Transverse colon (tissue), 4 donors: ENCODE results near the gene CHMP4B. TPM values are rescaled to one million over a fixed set of nuclear protein-coding genes. Genes with fewer than 3 reads are reported as not detected.

Experiments
- DNase-seq: peaks from one replicate; pipeline ENCODE4 v3.0.0-alpha.2; 2019
- H3K27ac ChIP-seq, 4 donors: fragments of 200-600 bp; sonication (generic); 2 replicates each; pipeline ENCODE4 v1.5.1; 2016 to 2018; ENCODE audit warnings: inconsistent platforms in 4 of 4
- H3K27me3 ChIP-seq: fragments of 200-600 bp; sonication (generic); 2 replicates; pipeline ENCODE4 v1.5.1; 2017; ENCODE audit warnings: inconsistent platforms
- H3K36me3 ChIP-seq, 4 donors: fragments of 200-600 bp; sonication (generic); 2 replicates each; pipeline ENCODE4 v1.5.1; 2017 to 2019; ENCODE audit warnings: inconsistent platforms in 4 of 4
- H3K4me1 ChIP-seq, 4 donors: fragments of 200-600 bp; sonication (generic); 2 replicates each; pipeline ENCODE4 v1.5.1; 2017 to 2020; ENCODE audit warnings: inconsistent platforms in 4 of 4
- H3K4me3 ChIP-seq, 4 donors: fragments of 200-600 bp; sonication (generic); 1 replicate in 1 of 4; 2 replicates in 3 of 4; pipeline versions ENCODE4 v1.5.1 to v1.6.1; 2017 to 2019; ENCODE audit warnings: inconsistent platforms in 4 of 4
- H3K9me3 ChIP-seq, 2 donors: fragments of 200-600 bp; sonication (generic); 2 replicates each; pipeline ENCODE4 v1.5.1; 2017 to 2019; ENCODE audit warnings: inconsistent platforms in 2 of 2
- CTCF ChIP-seq, 5 experiments: fragments of 200-600 bp in 3 of 5; fragments of 450-650 bp in 2 of 5; sonication (generic) in 3 of 5; IDR thresholded peaks; 1 replicate in 2 of 5; 2 replicates in 3 of 5; pipeline ENCODE4 v1.5.1; 2016 to 2017; ENCODE audit warnings: antibody characterized with exemption in 5 of 5, inconsistent platforms in 3 of 5, mild to moderate bottlenecking in 2 of 5, moderate library complexity in 1 of 5
- EP300 ChIP-seq: sonication (generic); formaldehyde crosslinking; IDR thresholded peaks from one replicate; pipeline ENCODE4 v1.6.1; 2017; ENCODE audit warnings: antibody characterized with exemption, low read depth
- POLR2A ChIP-seq: fragments of 450-650 bp; IDR thresholded peaks from one replicate; pipeline ENCODE4 v1.6.1; 2016; ENCODE audit warnings: antibody characterized with exemption, mild to moderate bottlenecking, moderate library complexity
- POLR2AphosphoS5 ChIP-seq, 3 donors: sonication (generic); formaldehyde crosslinking; IDR thresholded peaks; one replicate each; pipeline ENCODE4 v1.6.1; 2016; ENCODE audit warnings: antibody characterized with exemption in 3 of 3
- WGBS, 2 donors: methylation state at CpG; one replicate each; pipeline ENCODE4 v1.1.5; 2018; ENCODE audit warnings: low coverage in 1 of 2; 5-methylcytosine and 5-hydroxymethylcytosine counted together
- in situ Hi-C, 4 donors: fragments of 200-750 bp; cut with MboI; loops; one replicate each; pipeline versions ENCODE4 v1.15.0 to v1.15.1; 2017; ENCODE audit warnings: low sequenced_read_pairs in 3 of 4, low pct_ligation_motif_present in 1 of 4, low pct_unique_long_range_greater_than_20kb in 1 of 4
- intact Hi-C: fragments of 100-400 bp; cut with DNase I; formaldehyde crosslinking; loops from one replicate; pipeline ENCODE4 v1.15.1; 2023; ENCODE audit warnings: low total_unique reads
- total RNA-seq, 4 donors: library from RNA; depleted of rRNA; stranded (reverse); fragments of >200 nt; gene quantifications; one replicate each; pipeline ENCODE4 v1.1.0, GENCODE V29; 2016

CHMP4B gene
- total RNA-seq, 4 donors from 2014 or later, result 182 to 263 (median 213) TPM

GRCh38 chr20:33848391-33848790 lies 37.2 kb downstream of the CHMP4B start:
- no peaks in the 10 kb centered on the region for H3K9me3 ChIP-seq
- peaks cover 14 to 34% (median 25%) of the 10 kb centered on the region in 4 donors for H3K4me1 ChIP-seq
- in situ Hi-C loops, result no loop called here
- TF ChIP-seq POLR2AphosphoS5 (IDR thresholded peaks at IDR 0.05) (no peak), CTCF (IDR thresholded peaks at IDR 0.05) (no peak), POLR2A (no peak), EP300 (no peak)
- WGBS, 2 donors, result 95 to 100% methylated on average over 2 to 19 of the region's 19 CpGs
- no peak overlapping the region for H3K27ac ChIP-seq
- intact Hi-C loops, result no loop called here
- no peaks in the 10 kb centered on the region for H3K27me3 ChIP-seq
- no peak for DNase-seq
- peaks cover 0 to 19% (median 6%) of the 10 kb centered on the region in 4 donors for H3K36me3 ChIP-seq
- no peak overlapping the region for H3K4me3 ChIP-seq

- TF ChIP-seq EP300 (no peak), POLR2AphosphoS5 (IDR thresholded peaks at IDR 0.05) (no peak), CTCF (IDR thresholded peaks at IDR 0.05) (no peak)
- peaks cover 9 to 22% (median 15%) of the 10 kb centered on the region in 4 donors for H3K4me1 ChIP-seq
- no peak overlapping the region for H3K27ac ChIP-seq
- DNase-seq, result no peak
- intact Hi-C loops (no loop called here), in situ Hi-C loops (loop anchor here in 1 of 4 donors (25.0 kb wide), 1 partner anchor 212 kb away; no protein-coding TSS in a partner anchor)
- 81 to 88% methylated on average over 1 to 3 of the region's 3 CpGs for WGBS, 2 donors
- no peaks in the 10 kb centered on the region for H3K9me3 ChIP-seq
- H3K4me3 ChIP-seq, result no peak overlapping the region
- H3K36me3 ChIP-seq, result peaks cover 0 to 32% (median 11%) of the 10 kb centered on the region in 4 donors
- H3K27me3 ChIP-seq, result no peaks in the 10 kb centered on the region
Measured at GRCh38 chr20:33850159-33850558, 39.0 kb downstream of the CHMP4B start.

GRCh38 chr20:33851842-33852466 lies 40.8 kb downstream of the CHMP4B start:
- DNase-seq, result no peak
- no peak for TF ChIP-seq CTCF (IDR thresholded peaks at IDR 0.05)
- TF ChIP-seq POLR2AphosphoS5 (IDR thresholded peaks at IDR 0.05), result no peak
- TF ChIP-seq EP300, result no peak
- TF ChIP-seq POLR2A, result no peak
- H3K9me3 ChIP-seq, result no peaks in the 10 kb centered on the region
- in situ Hi-C loops, result loop anchor here in 1 of 4 donors (25.0 kb wide), 1 partner anchor 210 kb away; no protein-coding TSS in a partner anchor
- peaks cover 0 to 38% (median 11%) of the 10 kb centered on the region in 4 donors for H3K36me3 ChIP-seq
- H3K4me1 ChIP-seq, result peaks cover 0 to 11% (median 6%) of the 10 kb centered on the region in 4 donors
- intact Hi-C loops, result no loop called here
- H3K4me3 ChIP-seq, result no peak overlapping the region
- 92% methylated on average over 13 of the region's 13 CpGs; no CpG with 5 or more reads in 1 of the 2 donors for WGBS, 2 donors
- H3K27me3 ChIP-seq, result no peaks in the 10 kb centered on the region
- no peak overlapping the region for H3K27ac ChIP-seq

GRCh38 chr20:33852626-33853506 lies 41.7 kb downstream of the CHMP4B start:
- intact Hi-C loops (no loop called here), in situ Hi-C loops (loop anchor here in 1 of 4 donors (25.0 kb wide), 1 partner anchor 209 kb away; no protein-coding TSS in a partner anchor)
- Histone ChIP-seq H3K4me1 (peaks cover 0 to 7% (median 6%) of the 10 kb centered on the region in 4 donors), H3K27me3 (no peaks in the 10 kb centered on the region), H3K4me3 (no peak overlapping the region), H3K9me3 (no peaks in the 10 kb centered on the region), H3K27ac (no peak overlapping the region), H3K36me3 (peaks cover 0 to 38% (median 11%) of the 10 kb centered on the region in 4 donors)
- 88 to 96% methylated on average over 4 to 11 of the region's 11 CpGs for WGBS, 2 donors
- no peak for DNase-seq
- no peak for TF ChIP-seq POLR2A
- TF ChIP-seq CTCF (IDR thresholded peaks at IDR 0.05), result no peak
- no peak for TF ChIP-seq EP300
- no peak for TF ChIP-seq POLR2AphosphoS5 (IDR thresholded peaks at IDR 0.05)
